ENCODE data around the gene IL10. TPM values are rescaled to one million over a fixed set of nuclear protein-coding genes. Genes with fewer than 3 reads are reported as not detected.

IL10 gene
- polyA plus RNA-seq, 1 of the 3 experiments (the other 2 are of a cell fraction): not detected

- Histone ChIP-seq H3K4me3 (ENCODE audit: low read depth in 2 of 2, low read length in 1 of 2) (no peak overlapping the region), H3K27ac (ENCODE audit: low read depth in 2 of 2, low read length in 1 of 2) (no peak overlapping the region), H3K9me3 (no peaks in the 10 kb centered on the region), H3K9ac (no peak overlapping the region), H3K9me2 (no peaks in the 10 kb centered on the region), H3K27me3 (ENCODE audit: insufficient read depth) (peaks cover 8% of the 10 kb centered on the region; the same call in 1 of the 2 replicates), H3K36me3 (replicated peaks in 1 of 2; ENCODE audit: control insufficient read depth in 1 of 2, insufficient read depth in 2 of 2, low read length in 1 of 2) (no peaks in the 10 kb centered on the region), H3F3A (replicated peaks; ENCODE audit: insufficient read depth) (no peaks in the 10 kb centered on the region), H3K4me1 (ENCODE audit: control insufficient read depth in 1 of 2, insufficient read depth in 2 of 2, low read depth in 1 of 2, low read length in 1 of 2) (peaks cover 0 to 5% of the 10 kb centered on the region in 2 experiments; a peak in 1 of 4 replicates), H3K79me2 (ENCODE audit: insufficient read depth) (no peaks in the 10 kb centered on the region), H2AFZ (ENCODE audit: low read depth) (no peak overlapping the region), H3K4me2 (no peak overlapping the region), H4K20me1 (ENCODE audit: insufficient read depth) (no peaks in the 10 kb centered on the region)
- TF ChIP-seq RXRA (IDR thresholded peaks at IDR 0.05; ENCODE audit: borderline replicate concordance, low read depth) (no peak), MXI1 (IDR thresholded peaks at IDR 0.05; ENCODE audit: low read depth, low read length) (no peak), GATA2 (CRISPR knock-in tag; IDR thresholded peaks at IDR 0.05) (no peak), EZH2phosphoT487 (IDR thresholded peaks at IDR 0.05; ENCODE audit: borderline replicate concordance, low read depth) (no peak), CHD2 (IDR thresholded peaks at IDR 0.05; ENCODE audit: low read length, partially characterized antibody) (no peak)
- POLR2A ChIA-PET: interaction anchor here (0.6 kb wide), 1 partner anchor 16 kb away, joined by 3 read pairs; no protein-coding TSS in a partner anchor
- 60% methylated on average over 13 of the region's 13 CpGs for WGBS (ENCODE audit: low lambda C conversion rate)
- DNase-seq: no peak
- CTCF ChIA-PET: interaction anchor here (0.7 to 2.5 kb wide), 12 partner anchors 9 to 215 kb away, joined by 3 to 13 read pairs (median 4); partner anchors contain the start of gene IL19
These were observed 26.2 kb upstream of the IL10 start for GRCh38 chr1:206798384-206798996.

- H4K20me1 ChIP-seq (ENCODE audit: insufficient read depth): no peaks in the 10 kb centered on the region
- WGBS (ENCODE audit: low lambda C conversion rate): 39% methylated on average over 8 of the region's 8 CpGs
- H3K27ac ChIP-seq (ENCODE audit: low read depth in 2 of 2, low read length in 1 of 2): no peak overlapping the region
- no peaks in the 10 kb centered on the region for H3K4me1 ChIP-seq (ENCODE audit: control insufficient read depth in 1 of 2, insufficient read depth in 2 of 2, low read depth in 1 of 2, low read length in 1 of 2)
- H2AFZ ChIP-seq (ENCODE audit: low read depth): no peak overlapping the region
- no peaks in the 10 kb centered on the region for H3K79me2 ChIP-seq (ENCODE audit: insufficient read depth)
- 0 out of 2 replicates have a peak, but pooled peaks cover 8% of the 10 kb centered on the region for H3K27me3 ChIP-seq (ENCODE audit: insufficient read depth)
- no peaks in the 10 kb centered on the region for H3K9me2 ChIP-seq
- TF ChIP-seq TCF12 (IDR thresholded peaks at IDR 0.05) (no peak), CTCF (IDR thresholded peaks at IDR 0.05) (peak; percentile 59), RAD21 (IDR thresholded peaks at IDR 0.05; ENCODE audit: low read length) (peak; percentile 40; the same call in 1 of the 2 replicates), CHD2 (IDR thresholded peaks at IDR 0.05; ENCODE audit: low read length, partially characterized antibody) (no peak), TEAD4 (IDR thresholded peaks at IDR 0.05; ENCODE audit: borderline replicate concordance, insufficient read depth) (no peak), SMC3 (IDR thresholded peaks at IDR 0.05; ENCODE audit: low read depth, low read length) (peak; percentile 30; the same call in 1 of the 2 replicates)
- no peaks in the 10 kb centered on the region for H3F3A ChIP-seq (replicated peaks; ENCODE audit: insufficient read depth)
- POLR2A ChIA-PET: no interaction called here
- CTCF ChIA-PET: interaction anchor here (0.8 to 2.5 kb wide), 9 partner anchors 10 to 214 kb away, joined by 3 to 13 read pairs (median 5); partner anchors contain the start of gene IL19
- H3K4me2 ChIP-seq: no peak overlapping the region
- no peak overlapping the region for H3K9ac ChIP-seq
- H3K4me3 ChIP-seq (ENCODE audit: low read depth in 2 of 2, low read length in 1 of 2): no peak overlapping the region
- DNase-seq: peak; percentile 27
- H3K36me3 ChIP-seq (replicated peaks in 1 of 2; ENCODE audit: control insufficient read depth in 1 of 2, insufficient read depth in 2 of 2, low read length in 1 of 2): no peaks in the 10 kb centered on the region
- H3K9me3 ChIP-seq: no peaks in the 10 kb centered on the region
These were observed 25.5 kb upstream of the IL10 start for GRCh38 chr1:206797534-206798383.
